ENCODE measurements around the gene CFAP161. TPM values are rescaled to one million over a fixed set of nuclear protein-coding genes. Genes with fewer than 3 reads are reported as not detected.
"Not testable (repeated sequence)": the region's sequence is repeated elsewhere in the genome, so short reads cannot be mapped to it uniquely, and the experiment has no call there.

The CFAP161 gene
- total RNA-seq, 1 donor from 2014 or later = 21.1 TPM

DNA sequence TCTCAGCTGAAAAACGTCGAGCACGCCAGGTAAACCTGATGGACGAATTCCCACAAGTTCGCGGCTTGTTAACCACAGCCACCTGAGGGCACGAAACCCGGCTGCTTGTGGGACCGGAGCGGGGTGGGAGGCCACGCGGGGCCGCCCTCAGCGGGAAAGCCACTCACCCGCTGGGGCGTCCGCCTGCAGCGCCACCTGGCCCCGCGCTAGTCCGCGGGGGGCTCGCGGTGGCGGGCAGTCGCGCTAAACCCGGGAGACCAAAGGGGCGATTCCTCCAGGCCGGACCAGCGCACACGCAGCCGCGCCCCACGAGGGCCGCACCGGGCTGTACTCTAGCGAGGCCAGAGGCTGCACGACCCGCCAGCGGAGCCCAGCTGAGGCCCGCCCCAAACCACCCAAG is 15.7 kb upstream of the CFAP161 start:
- Mint-ChIP-seq H3K4me1 (ENCODE audit: unreplicated experiment) (no peaks in the 10 kb centered on the region), H3K9me3 (ENCODE audit: unreplicated experiment) (no peaks in the 10 kb centered on the region), H3K27me3 (ENCODE audit: unreplicated experiment) (peaks cover 3% of the 10 kb centered on the region), H3K27ac (ENCODE audit: unreplicated experiment) (no peak overlapping the region), H3K36me3 (ENCODE audit: low read depth, unreplicated experiment) (peaks cover 8% of the 10 kb centered on the region), H3K4me3 (ENCODE audit: unreplicated experiment) (no peak overlapping the region)
- DNase-seq (ENCODE audit: low spot score) = no peak
- TF ChIP-seq, protein P1, sequence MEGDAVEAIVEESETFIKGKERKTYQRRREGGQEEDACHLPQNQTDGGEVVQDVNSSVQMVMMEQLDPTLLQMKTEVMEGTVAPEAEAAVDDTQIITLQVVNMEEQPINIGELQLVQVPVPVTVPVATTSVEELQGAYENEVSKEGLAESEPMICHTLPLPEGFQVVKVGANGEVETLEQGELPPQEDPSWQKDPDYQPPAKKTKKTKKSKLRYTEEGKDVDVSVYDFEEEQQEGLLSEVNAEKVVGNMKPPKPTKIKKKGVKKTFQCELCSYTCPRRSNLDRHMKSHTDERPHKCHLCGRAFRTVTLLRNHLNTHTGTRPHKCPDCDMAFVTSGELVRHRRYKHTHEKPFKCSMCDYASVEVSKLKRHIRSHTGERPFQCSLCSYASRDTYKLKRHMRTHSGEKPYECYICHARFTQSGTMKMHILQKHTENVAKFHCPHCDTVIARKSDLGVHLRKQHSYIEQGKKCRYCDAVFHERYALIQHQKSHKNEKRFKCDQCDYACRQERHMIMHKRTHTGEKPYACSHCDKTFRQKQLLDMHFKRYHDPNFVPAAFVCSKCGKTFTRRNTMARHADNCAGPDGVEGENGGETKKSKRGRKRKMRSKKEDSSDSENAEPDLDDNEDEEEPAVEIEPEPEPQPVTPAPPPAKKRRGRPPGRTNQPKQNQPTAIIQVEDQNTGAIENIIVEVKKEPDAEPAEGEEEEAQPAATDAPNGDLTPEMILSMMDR (IDR thresholded peaks at IDR 0.05; ENCODE audit: unreplicated experiment) = no peak

DNA sequence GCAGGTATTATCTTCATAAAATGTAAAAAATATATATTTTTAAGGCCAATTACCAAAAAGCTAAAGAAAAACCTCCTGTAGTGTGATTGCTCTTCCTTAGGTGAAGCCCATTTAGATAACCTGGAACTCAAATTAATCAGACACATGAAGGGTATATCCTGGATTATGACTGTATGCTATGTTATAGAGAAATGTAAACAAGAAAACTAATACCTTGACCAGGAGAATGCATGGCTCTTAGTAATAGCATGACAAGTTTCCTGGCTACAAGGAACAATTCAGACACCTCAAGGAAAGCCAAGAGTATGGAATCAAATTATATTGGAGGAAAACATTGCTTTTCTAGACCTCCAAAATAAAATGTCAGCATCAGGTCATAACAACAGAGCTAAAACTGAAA is 14.0 kb upstream of the CFAP161 start:
- TF ChIP-seq, protein P1 (IDR thresholded peaks at IDR 0.05; ENCODE audit: unreplicated experiment) = no peak
- Mint-ChIP-seq H3K4me1 (ENCODE audit: unreplicated experiment) (no peaks in the 10 kb centered on the region), H3K27ac (ENCODE audit: unreplicated experiment) (no peak overlapping the region), H3K4me3 (ENCODE audit: unreplicated experiment) (no peak overlapping the region), H3K36me3 (ENCODE audit: low read depth, unreplicated experiment) (peaks cover 8% of the 10 kb centered on the region), H3K27me3 (ENCODE audit: unreplicated experiment) (peaks cover 3% of the 10 kb centered on the region), H3K9me3 (ENCODE audit: unreplicated experiment) (no peaks in the 10 kb centered on the region)
- DNase-seq (ENCODE audit: low spot score) = no peak

DNA sequence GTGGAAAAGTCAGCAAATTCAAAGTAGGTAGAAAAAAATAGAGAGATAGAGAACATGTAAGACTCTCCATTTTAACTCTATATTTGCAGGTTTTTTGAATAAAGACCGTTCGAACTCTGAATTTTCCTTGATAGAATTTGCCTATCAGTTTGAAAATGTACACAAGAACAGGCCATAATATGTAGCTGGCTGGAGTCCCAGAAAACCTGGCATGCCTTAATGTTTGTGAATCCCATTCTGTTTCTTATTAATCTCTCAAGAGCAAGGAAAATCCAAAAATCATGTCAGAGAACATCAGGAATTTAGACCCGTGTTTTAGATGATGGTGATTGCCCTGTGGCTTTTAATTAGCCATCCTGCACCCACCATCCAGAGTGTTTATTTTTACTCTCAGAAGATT is 7.2 kb upstream of the CFAP161 start:
- no peaks in the 10 kb centered on the region for H3K27me3 Mint-ChIP-seq (ENCODE audit: unreplicated experiment)
- H3K4me3 Mint-ChIP-seq (ENCODE audit: unreplicated experiment) = no peak overlapping the region
- H3K36me3 Mint-ChIP-seq (ENCODE audit: low read depth, unreplicated experiment) = peaks cover 29% of the 10 kb centered on the region
- DNase-seq (ENCODE audit: low spot score) = no peak
- H3K27ac Mint-ChIP-seq (ENCODE audit: unreplicated experiment) = no peak overlapping the region
- H3K4me1 Mint-ChIP-seq (ENCODE audit: unreplicated experiment) = no peaks in the 10 kb centered on the region
- TF ChIP-seq, protein P1 (IDR thresholded peaks at IDR 0.05; ENCODE audit: unreplicated experiment) = no peak
- H3K9me3 Mint-ChIP-seq (ENCODE audit: unreplicated experiment) = no peaks in the 10 kb centered on the region

DNA sequence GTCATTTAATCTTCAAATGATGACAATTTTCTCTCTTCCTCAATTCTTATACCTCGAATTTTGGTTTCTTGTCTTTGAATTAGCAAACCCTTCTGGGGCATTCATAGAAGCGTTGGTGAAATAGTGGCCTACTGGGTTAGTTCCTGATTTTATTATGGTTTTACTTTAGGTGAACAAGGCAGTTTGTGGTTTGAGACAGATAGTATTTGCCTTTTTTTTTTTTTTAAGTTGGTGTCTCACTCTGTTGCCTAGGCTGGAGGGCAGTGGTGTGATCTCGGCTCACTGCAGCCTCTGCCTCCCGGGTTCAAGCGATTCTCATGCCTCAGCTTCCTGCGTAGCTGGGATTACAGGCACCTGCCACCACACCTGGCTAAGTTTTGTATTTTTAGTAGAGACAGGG is 7.4 kb downstream of the CFAP161 start:
- not testable (repeated sequence) for H3K9me3 Mint-ChIP-seq (ENCODE audit: unreplicated experiment)

DNA sequence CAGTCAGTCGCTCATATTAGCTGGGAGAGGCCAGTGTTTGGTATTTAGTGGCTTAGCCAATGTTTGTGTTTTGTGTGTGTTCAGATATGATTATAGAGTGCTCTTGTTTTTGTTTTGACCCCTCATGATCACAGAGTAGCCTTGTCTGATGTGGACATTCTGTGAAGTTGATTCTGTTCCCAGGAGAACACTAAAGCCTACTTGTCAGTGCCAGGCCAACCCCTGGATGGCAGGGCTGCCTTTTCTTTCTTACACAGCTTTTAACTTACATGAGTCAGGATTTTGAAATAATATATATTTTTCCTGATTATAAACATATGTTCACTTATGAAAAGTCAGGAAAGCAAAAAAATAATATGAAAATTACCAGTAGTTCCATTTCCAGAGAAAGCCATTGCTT is 11.9 kb downstream of the CFAP161 start:
- no peaks in the 10 kb centered on the region for H3K9me3 Mint-ChIP-seq (ENCODE audit: unreplicated experiment)
- no peak for DNase-seq (ENCODE audit: low spot score)
- H3K27me3 Mint-ChIP-seq (ENCODE audit: unreplicated experiment) = peaks cover 4% of the 10 kb centered on the region
- no peak overlapping the region for H3K27ac Mint-ChIP-seq (ENCODE audit: unreplicated experiment)
- peaks cover 21% of the 10 kb centered on the region for H3K36me3 Mint-ChIP-seq (ENCODE audit: low read depth, unreplicated experiment)
- H3K4me1 Mint-ChIP-seq (ENCODE audit: unreplicated experiment) = peaks cover 4% of the 10 kb centered on the region
- H3K4me3 Mint-ChIP-seq (ENCODE audit: unreplicated experiment) = no peak overlapping the region
- TF ChIP-seq, protein P1 (IDR thresholded peaks at IDR 0.05; ENCODE audit: unreplicated experiment) = no peak

More for the DNA sequence above, 7.4 kb downstream of the CFAP161 start:
- not testable (repeated sequence) for DNase-seq (ENCODE audit: low spot score); H3K27me3 Mint-ChIP-seq (ENCODE audit: unreplicated experiment); H3K4me3 Mint-ChIP-seq (ENCODE audit: unreplicated experiment); H3K27ac Mint-ChIP-seq (ENCODE audit: unreplicated experiment); H3K4me1 Mint-ChIP-seq (ENCODE audit: unreplicated experiment)
- peaks cover 10% of the 10 kb centered on the region for H3K36me3 Mint-ChIP-seq (ENCODE audit: low read depth, unreplicated experiment)

DNA sequence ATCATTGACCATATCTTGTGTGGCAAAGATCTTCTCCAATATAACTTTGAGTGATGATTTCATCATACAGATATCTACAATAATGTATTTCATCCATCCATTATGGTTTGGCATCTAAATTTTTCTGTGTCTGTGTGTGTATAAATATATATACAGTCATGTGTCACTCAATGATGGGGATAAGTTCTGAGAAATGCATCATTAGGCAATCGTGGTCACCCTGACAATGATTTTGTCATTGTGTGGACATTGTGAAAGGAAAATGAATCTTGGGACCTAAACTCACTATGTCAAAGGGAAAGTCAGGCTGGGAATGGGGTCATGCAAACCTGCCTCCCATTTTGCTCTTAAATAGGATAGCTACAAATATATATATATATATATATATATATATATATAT is 12.4 kb downstream of the CFAP161 start:
- Mint-ChIP-seq H3K27ac (ENCODE audit: unreplicated experiment) (no peak overlapping the region), H3K9me3 (ENCODE audit: unreplicated experiment) (no peaks in the 10 kb centered on the region), H3K27me3 (ENCODE audit: unreplicated experiment) (peaks cover 4% of the 10 kb centered on the region), H3K4me1 (ENCODE audit: unreplicated experiment) (peaks cover 4% of the 10 kb centered on the region), H3K4me3 (ENCODE audit: unreplicated experiment) (no peak overlapping the region), H3K36me3 (ENCODE audit: low read depth, unreplicated experiment) (peaks cover 21% of the 10 kb centered on the region)
- TF ChIP-seq, protein P1 (IDR thresholded peaks at IDR 0.05; ENCODE audit: unreplicated experiment) = no peak
- DNase-seq (ENCODE audit: low spot score) = no peak

Measured in endothelial cell (in vitro differentiated cells).